NCI-H1048 (cell line): ENCODE measurements around the gene FAM120C.

Experiments used
- DNase-seq: peaks from one replicate; lab custom pipeline; 2025; lab: John Stamatoyannopoulos, UW

FAM120C gene

GRCh38 chrX:54030329-54030728 lies 152.7 kb downstream of the FAM120C start:
- no peak for DNase-seq

GRCh38 chrX:54029529-54030143 lies 153.4 kb downstream of the FAM120C start:
- DNase-seq, result no peak

- no peak for DNase-seq
Observed at GRCh38 chrX:54024350-54024749, 158.7 kb downstream of the FAM120C start.
